Duodenal mucosa (tissue), 2 donors: ENCODE results near the gene MRPL23.

Experiments used
- H3K27ac ChIP-seq: one replicate; pipeline ENCODE4 v1.7.0; 2013; ENCODE audit warnings: low read depth, low read length
- H3K27me3 ChIP-seq, 2 donors: one replicate each; pipeline ENCODE4 v1.7.0; 2013; ENCODE audit warnings: low read length in 2 of 2, control low read depth in 1 of 2; ENCODE audit not compliant: insufficient read depth in 2 of 2, control insufficient read depth in 1 of 2
- H3K36me3 ChIP-seq, 2 donors: one replicate each; pipeline ENCODE4 v1.7.0; 2013; ENCODE audit warnings: low read length in 2 of 2, control low read depth in 1 of 2; ENCODE audit not compliant: insufficient read depth in 2 of 2, control insufficient read depth in 1 of 2
- H3K4me1 ChIP-seq, 2 donors: one replicate each; pipeline ENCODE4 v1.7.0; 2013; ENCODE audit warnings: low read length in 2 of 2, control low read depth in 1 of 2; ENCODE audit not compliant: insufficient read depth in 2 of 2, control insufficient read depth in 1 of 2
- H3K4me3 ChIP-seq, 2 donors: one replicate each; pipeline ENCODE4 v1.7.0; 2013; ENCODE audit warnings: low read length in 2 of 2, low read depth in 1 of 2
- H3K9ac ChIP-seq, 2 donors: one replicate each; pipeline ENCODE4 v1.7.0; 2013; ENCODE audit warnings: low read length in 2 of 2, low read depth in 1 of 2
- H3K9me3 ChIP-seq, 2 donors: one replicate each; pipeline ENCODE4 v1.7.0; 2013; ENCODE audit warnings: low read length in 2 of 2, control low read depth in 1 of 2; ENCODE audit not compliant: control insufficient read depth in 1 of 2

MRPL23 gene

DNA sequence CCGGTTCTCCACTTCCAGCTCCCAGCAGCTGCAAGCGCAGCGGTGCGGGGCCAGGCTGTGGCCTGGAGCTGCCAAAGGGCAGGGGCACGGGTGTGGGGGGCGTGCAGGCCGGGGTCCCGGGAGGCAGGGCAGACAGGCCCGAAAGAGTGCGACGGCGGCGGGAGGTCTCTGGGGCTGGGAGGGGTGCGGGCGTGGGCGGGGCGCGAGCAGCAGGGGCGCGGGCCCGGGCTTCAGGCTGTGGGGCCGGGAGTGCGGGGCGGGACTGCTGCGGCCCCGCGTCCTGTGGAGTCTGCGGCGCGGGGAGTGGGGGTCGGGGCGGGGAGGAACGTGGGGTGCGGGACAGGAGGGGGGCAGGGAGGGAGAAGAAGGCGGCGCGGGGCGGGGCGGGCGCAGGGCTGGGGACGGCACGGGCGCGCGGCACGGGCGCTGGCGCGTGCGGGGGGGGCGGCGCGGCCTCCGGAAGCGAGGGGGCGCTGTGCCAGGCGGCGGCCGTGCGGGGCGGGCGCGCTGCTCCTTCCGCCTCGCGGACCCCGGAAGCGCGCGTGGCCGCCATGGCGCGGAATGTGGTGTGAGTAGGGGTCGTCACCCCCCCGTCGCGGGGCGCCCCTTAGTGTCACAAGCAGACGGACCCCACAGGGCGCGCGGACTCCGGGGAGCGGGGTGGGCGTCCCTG is at the start of gene MRPL23:
MRPL23 (plus strand) TSS at position 521 of the 673 bp plus-strand sequence; CDS start at position 552, 31 bp downstream.
- no peak within 1 kb of the TSS for H3K27ac ChIP-seq
- H3K27me3 ChIP-seq = no peaks in the 10 kb centered on the region
- H3K4me3 ChIP-seq = no peak within 1 kb of the TSS
- no peak within 1 kb of the TSS for H3K9ac ChIP-seq
- H3K4me1 ChIP-seq = no peaks in the 10 kb centered on the region
- no peaks in the 10 kb centered on the region for H3K36me3 ChIP-seq
- no peaks in the 10 kb centered on the region for H3K9me3 ChIP-seq

DNA sequence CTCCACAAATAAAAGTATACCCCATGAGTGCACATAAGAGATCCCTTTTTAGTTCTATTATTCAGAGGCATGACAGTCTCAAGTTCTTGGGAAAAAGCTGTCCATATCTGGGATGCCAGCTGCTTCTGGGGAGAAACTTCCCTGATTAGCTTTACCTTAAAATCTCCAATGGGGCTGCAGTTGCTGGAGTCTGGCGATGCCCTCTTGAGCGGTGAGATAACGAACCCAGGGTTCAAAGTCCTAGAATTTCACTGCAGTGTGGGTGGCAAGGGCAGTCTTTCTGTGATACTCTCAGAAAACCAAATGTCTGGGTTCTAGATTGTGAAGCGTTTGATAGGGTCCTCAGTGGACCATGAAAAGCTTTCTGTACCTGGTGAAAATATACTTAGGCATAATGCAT is 48.0 kb upstream of the MRPL23 start:
- no peak overlapping the region for H3K4me3 ChIP-seq
- no peaks in the 10 kb centered on the region for H3K9me3 ChIP-seq
- no peaks in the 10 kb centered on the region for H3K27me3 ChIP-seq
- no peak overlapping the region for H3K27ac ChIP-seq
- H3K36me3 ChIP-seq = no peaks in the 10 kb centered on the region
- no peaks in the 10 kb centered on the region for H3K4me1 ChIP-seq
- H3K9ac ChIP-seq = no peak overlapping the region

DNA sequence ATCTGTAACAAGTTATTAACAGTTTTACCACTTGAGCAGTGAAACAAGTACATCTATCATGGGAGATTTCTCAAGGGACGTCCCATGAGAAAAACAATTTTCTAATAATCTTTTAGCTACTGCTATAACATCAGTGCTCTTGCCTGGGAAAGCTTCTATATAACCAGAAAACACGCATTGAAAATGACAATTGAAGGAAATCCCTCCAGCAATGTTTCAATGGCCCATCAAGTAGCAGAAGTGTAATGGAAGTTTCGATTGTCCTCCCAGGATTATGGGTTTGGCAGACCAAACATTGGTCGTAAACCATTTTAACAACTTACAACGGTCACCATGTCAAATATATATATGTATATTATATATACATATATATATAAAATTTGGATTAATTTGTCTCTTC is 47.4 kb upstream of the MRPL23 start:
- Histone ChIP-seq H3K9ac (no peak overlapping the region), H3K9me3 (no peaks in the 10 kb centered on the region), H3K27ac (no peak overlapping the region), H3K36me3 (no peaks in the 10 kb centered on the region), H3K27me3 (no peaks in the 10 kb centered on the region), H3K4me1 (no peaks in the 10 kb centered on the region), H3K4me3 (no peak overlapping the region)

DNA sequence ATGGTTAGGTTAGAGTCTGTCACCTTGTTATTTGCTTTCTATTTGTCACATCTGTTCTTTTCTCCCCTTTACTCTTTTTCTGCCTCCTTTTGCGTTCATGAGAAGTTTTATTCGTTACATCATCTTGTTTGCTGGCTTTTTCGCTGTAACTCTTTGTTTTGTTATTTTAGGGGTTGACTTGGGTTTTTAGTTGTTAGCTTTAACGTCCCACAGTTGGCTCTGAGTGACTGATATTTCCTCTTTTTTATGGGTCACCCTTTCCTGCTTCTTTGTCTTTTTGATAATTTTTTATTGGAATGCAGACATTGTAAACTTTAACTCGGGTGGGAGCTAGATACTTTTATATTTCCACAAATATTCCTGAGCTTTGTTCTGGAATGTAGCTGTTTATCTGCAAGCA is 41.0 kb upstream of the MRPL23 start:
- no peaks in the 10 kb centered on the region for H3K36me3 ChIP-seq
- H3K27me3 ChIP-seq = peaks cover 0 to 3% of the 10 kb centered on the region in 2 donors
- no peaks in the 10 kb centered on the region for H3K4me1 ChIP-seq
- H3K9me3 ChIP-seq = no peaks in the 10 kb centered on the region
- H3K4me3 ChIP-seq = no peak overlapping the region
- no peak overlapping the region for H3K9ac ChIP-seq
- no peak overlapping the region for H3K27ac ChIP-seq

DNA sequence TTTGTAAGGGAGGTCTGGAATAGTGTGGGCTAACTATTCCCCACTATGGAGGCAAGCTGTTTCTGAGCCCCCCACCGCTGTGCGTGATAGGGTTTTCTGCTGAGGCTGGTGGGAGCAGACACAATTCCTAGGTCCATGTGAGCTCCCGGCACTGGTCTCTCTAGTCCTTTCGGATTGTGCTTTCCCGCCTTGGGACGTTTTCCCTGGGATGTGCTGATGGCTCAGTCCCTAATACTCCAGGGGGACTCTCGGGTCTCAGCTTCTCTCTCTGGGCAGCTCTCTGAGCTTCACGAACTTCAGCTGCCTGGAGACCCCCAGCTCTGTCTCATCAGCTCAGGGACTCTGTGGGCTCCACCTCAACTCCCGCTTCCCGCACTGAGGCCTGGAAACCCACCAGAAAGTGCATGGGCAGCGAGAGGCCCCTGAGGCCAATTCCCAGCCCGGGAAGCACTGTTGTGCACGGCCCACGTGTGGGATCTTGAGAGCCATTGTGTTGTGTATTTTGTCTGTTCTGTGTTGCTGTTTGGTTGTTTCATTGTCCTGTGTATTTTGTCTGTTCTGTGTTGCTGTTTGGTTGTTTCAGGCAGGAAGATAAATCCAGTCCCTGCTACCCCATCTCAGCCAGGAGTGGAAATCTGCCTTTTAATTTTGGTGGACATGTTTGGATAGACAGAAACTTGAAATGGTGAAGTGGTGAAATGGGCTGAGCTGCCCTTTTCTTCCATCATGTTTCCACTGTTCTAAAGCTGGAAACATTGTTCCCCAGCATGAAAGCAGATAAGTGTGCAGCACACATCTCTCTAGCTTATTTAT is 40.3 kb upstream of the MRPL23 start:
- no peak overlapping the region for H3K4me3 ChIP-seq
- H3K9me3 ChIP-seq = no peaks in the 10 kb centered on the region
- no peaks in the 10 kb centered on the region for H3K36me3 ChIP-seq
- H3K27me3 ChIP-seq = peaks cover 0 to 3% of the 10 kb centered on the region in 2 donors
- H3K4me1 ChIP-seq = no peaks in the 10 kb centered on the region
- no peak overlapping the region for H3K27ac ChIP-seq
- no peak overlapping the region for H3K9ac ChIP-seq

DNA sequence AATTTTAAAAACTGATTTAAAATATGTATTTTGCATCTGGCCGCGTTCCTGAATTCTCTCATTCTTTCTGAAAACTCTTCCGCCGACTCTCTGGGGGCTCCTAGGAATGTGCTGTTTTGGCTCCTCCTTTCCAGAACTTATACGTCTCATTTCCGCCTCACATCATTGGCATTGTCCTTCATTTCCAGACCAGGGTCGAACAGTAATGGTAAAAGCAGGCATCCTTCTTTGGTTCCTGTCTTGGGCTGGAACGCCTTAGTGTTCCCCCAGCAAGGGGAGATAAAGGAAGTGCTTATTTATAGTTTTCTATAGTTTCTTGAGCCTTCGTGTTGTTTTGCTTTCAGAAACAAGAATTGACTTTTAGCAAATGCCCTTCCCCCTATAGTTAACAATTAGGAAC is 38.5 kb upstream of the MRPL23 start:
- H3K36me3 ChIP-seq = no peaks in the 10 kb centered on the region
- H3K4me1 ChIP-seq = no peaks in the 10 kb centered on the region
- H3K9ac ChIP-seq = no peak overlapping the region
- H3K9me3 ChIP-seq = no peaks in the 10 kb centered on the region
- no peak overlapping the region for H3K4me3 ChIP-seq
- peaks cover 0 to 3% of the 10 kb centered on the region in 2 donors for H3K27me3 ChIP-seq
- H3K27ac ChIP-seq = no peak overlapping the region

DNA sequence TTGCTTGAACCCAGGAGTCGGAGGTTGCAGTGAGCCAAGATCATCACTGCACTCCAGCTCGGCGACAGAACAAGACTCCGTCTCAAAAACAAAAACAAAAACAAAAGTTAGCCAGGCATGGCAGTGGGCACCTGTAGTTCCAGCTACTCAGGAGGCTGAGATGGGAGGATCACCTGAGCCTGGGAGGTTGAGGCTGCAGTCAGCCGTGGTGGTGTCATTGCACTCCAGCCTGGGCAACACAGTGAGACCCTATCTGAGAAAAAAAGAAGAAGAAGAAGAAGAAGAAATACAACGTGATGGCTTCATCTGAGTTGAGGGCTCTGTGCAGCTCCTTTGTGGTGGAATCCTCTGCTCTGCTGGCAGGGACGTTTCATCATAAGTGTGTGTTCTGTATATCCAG is 37.6 kb upstream of the MRPL23 start:
- Histone ChIP-seq H3K9ac (no peak overlapping the region), H3K4me1 (no peaks in the 10 kb centered on the region), H3K9me3 (no peaks in the 10 kb centered on the region), H3K27me3 (peaks cover 0 to 8% of the 10 kb centered on the region in 2 donors), H3K27ac (no peak overlapping the region), H3K36me3 (no peaks in the 10 kb centered on the region), H3K4me3 (no peak overlapping the region)

DNA sequence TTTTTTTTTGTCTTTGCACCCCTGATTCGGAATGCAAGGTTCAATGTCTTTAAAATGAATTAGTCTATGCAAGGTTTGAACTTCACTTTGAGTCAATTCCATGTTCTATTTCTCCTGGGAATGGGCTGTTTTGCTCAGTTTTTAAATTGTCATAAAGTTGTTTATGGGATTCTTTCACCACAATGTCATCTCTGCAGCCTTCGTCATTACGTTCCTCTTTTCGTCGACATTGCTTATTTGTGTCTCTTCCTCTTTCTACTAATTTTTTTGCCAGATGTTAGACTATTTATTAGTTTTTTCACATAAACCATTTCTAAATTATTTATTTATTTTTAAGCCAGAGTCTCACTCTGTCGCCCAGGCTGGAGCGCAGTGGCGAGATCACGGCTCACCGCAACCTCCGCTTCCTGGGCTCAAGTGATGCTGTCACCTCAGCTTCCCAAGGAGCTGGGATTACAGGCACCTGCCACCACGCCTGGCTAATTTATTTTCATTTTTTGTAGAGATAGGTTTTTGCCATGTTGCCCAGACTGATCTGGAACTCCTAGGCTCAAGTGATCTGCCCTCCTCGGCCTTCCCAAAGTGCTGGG is 34.7 kb upstream of the MRPL23 start:
- Histone ChIP-seq H3K4me3 (no peak overlapping the region), H3K27me3 (peaks cover 0 to 4% of the 10 kb centered on the region in 2 donors), H3K36me3 (no peaks in the 10 kb centered on the region), H3K9me3 (no peaks in the 10 kb centered on the region), H3K27ac (no peak overlapping the region), H3K9ac (no peak overlapping the region), H3K4me1 (no peaks in the 10 kb centered on the region)

DNA sequence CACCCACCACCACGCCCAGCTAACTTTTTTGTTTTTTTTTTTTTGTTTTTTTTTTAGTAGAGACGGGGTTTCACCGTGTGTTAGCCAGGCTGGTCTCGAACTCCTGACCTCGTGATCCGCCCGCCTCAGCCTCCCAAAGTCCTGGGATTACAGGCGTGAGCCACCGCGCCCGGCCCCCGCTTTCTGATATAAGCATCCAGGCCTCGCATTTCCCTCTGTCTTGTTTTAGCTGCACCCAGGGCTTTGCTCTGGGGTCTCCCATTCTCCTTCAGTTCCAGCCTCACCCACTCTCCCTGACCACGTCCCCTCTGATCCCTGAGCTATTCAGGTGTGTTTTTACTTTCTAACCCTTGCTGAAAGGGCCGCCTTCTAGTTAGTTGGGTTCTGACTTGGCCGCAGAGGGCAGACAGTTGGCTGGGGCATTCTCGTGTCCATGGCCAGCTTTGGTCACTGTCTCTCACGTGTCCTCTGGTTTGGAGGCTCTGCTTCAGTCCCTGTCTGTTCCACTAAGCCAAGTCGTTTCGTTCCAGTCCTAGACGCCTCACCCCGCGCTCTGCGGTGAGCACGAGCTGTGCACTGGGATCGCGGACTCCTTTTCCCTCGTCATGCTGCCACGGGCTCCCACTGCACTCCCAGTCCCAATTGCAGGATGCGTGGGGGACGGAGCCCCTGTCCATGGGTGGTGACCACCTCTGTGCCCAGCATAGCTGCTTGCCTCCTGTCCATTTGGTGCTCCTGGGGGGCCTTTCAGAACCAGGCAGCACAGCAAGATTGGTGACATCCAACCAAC is 33.7 kb upstream of the MRPL23 start:
- Histone ChIP-seq H3K4me1 (no peaks in the 10 kb centered on the region), H3K4me3 (no peak overlapping the region), H3K9me3 (no peaks in the 10 kb centered on the region), H3K36me3 (no peaks in the 10 kb centered on the region), H3K27ac (no peak overlapping the region), H3K27me3 (peaks cover 0 to 4% of the 10 kb centered on the region in 2 donors), H3K9ac (no peak overlapping the region)

DNA sequence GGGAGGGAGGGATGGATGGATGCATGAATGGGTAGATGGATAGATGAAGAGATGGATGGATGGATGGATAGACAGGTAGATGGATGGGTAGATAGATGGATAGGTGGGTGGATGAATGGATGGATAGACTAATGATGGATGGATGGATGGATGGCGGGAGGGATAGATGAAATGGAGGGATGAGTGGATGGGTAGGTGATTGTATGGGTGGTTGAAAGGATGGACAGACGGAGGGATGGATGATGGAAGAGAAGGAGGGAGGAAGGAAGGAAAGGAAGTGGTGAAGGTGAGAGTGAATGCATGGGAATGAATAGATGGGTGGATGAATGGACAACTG is 31.4 kb upstream of the MRPL23 start:
- Histone ChIP-seq H3K4me1 (no peaks in the 10 kb centered on the region), H3K9ac (no peak overlapping the region), H3K9me3 (no peaks in the 10 kb centered on the region), H3K36me3 (no peaks in the 10 kb centered on the region), H3K27me3 (peaks cover 0 to 4% of the 10 kb centered on the region in 2 donors), H3K27ac (no peak overlapping the region), H3K4me3 (no peak overlapping the region)
